RWPE1 (cell line): Measurements from ENCODE around the gene FGFR3.

Experiments used
- CTCF ChIA-PET: fragments of 350-600 bp; sonication (Branson Sonifier 250); formaldehyde crosslinking; extraction: SDS; loops from one replicate; lab custom pipeline; 2021; lab: Yijun Ruan, JAX
- POLR2A ChIA-PET: fragments of 400-600 bp; formaldehyde crosslinking; extraction: SDS; loops from one replicate; lab custom pipeline; 2020; ENCODE audit warnings: antibody characterized with exemption; ENCODE audit not compliant: low non-redundant PET; lab: Yijun Ruan, JAX
- DNase-seq: peaks from one replicate; pipeline ENCODE4 v3.0.0; 2012; ENCODE audit warnings: low spot score
- H3K27ac ChIP-seq: fragments of 450-650 bp; 2 replicates; pipeline ENCODE4 v1.5.1; 2017
- CTCF ChIP-seq: fragments of 450-650 bp; conservative IDR thresholded peaks from 2 replicates; pipeline ENCODE4 v1.5.1; 2017; ENCODE audit warnings: low read depth, mild to moderate bottlenecking

The FGFR3 gene

GRCh38 chr4:1771555-1772305 lies 21.4 kb upstream of the FGFR3 start:
- POLR2A ChIA-PET, result no interaction called here
- TF ChIP-seq CTCF, result no peak
- CTCF ChIA-PET, result no interaction called here
- no peak for DNase-seq
- peak overlapping the region; percentile 91 for H3K27ac ChIP-seq

- no peak for DNase-seq
- H3K27ac ChIP-seq, result peak overlapping the region; percentile 91
- TF ChIP-seq CTCF, result no peak
- CTCF ChIA-PET, result interaction anchor here (0.5 to 0.6 kb wide), 3 partner anchors 12 to 1932 kb away, joined by 3 to 6 read pairs (median 3); no protein-coding TSS in a partner anchor
- POLR2A ChIA-PET, result no interaction called here
Measured at GRCh38 chr4:1772853-1773538, 20.1 kb upstream of the FGFR3 start.

- no peak for DNase-seq
- peak overlapping the region; percentile 91 for H3K27ac ChIP-seq
- ChIA-PET CTCF (interaction anchor here (0.6 kb wide), 1 partner anchor 1932 kb away, joined by 3 read pairs; no protein-coding TSS in a partner anchor), POLR2A (no interaction called here)
- TF ChIP-seq CTCF, result no peak
Measured at GRCh38 chr4:1773754-1774153, 19.3 kb upstream of the FGFR3 start.

GRCh38 chr4:1775731-1776500 lies 17.2 kb upstream of the FGFR3 start:
- POLR2A ChIA-PET, result no interaction called here
- CTCF ChIA-PET, result no interaction called here
- no peak for TF ChIP-seq CTCF
- H3K27ac ChIP-seq, result peak overlapping the region; percentile 91
- no peak for DNase-seq

GRCh38 chr4:1776521-1777161 lies 16.5 kb upstream of the FGFR3 start:
- POLR2A ChIA-PET, result no interaction called here
- peak overlapping the region; percentile 91 for H3K27ac ChIP-seq
- no peak for DNase-seq
- CTCF ChIA-PET, result no interaction called here
- no peak for TF ChIP-seq CTCF
